H1 (cell line): Measurements from ENCODE around the gene SLC24A3. TPM values are rescaled to one million over a fixed set of nuclear protein-coding genes. Genes with fewer than 3 reads are reported as not detected.

Source experiments
- EZH2 ChIP-seq: fragments of 200-600 bp; sonication (generic); IDR thresholded peaks from 2 replicates; pipeline ENCODE4 v1.7.1; 2012; ENCODE audit warnings: low read depth, mild to moderate bottlenecking, moderate library complexity, low read length, inconsistent platforms; ENCODE audit not compliant: severe bottlenecking
- RBBP5 ChIP-seq: IDR thresholded peaks from 2 replicates; pipeline ENCODE4 v1.7.1; 2012; ENCODE audit warnings: low read depth, mild to moderate bottlenecking, inconsistent platforms, low read length, moderate library complexity, borderline replicate concordance
- SP4 ChIP-seq: IDR thresholded peaks from 2 replicates; pipeline ENCODE4 v1.6.1; 2012; ENCODE audit warnings: low read length, inconsistent platforms
- polyA plus RNA-seq, 7 experiments: library from polyadenylated mRNA; depleted of rRNA in 3 of 7; stranded (reverse) in 5 of 7; unstranded in 2 of 7; fragments of >200 nt in 5 of 7; fragments of 200-250 nt in 2 of 7; gene quantifications; 1 replicate in 5 of 7; 2 replicates in 1 of 7; 4 replicates in 1 of 7; pipeline versions ENCODE4 v1.2.1 to v1.2.3, GENCODE V29; 2011 to 2013; ENCODE audit warnings: missing spikeins in 2 of 7, mixed read lengths in 2 of 7
- total RNA-seq: library from RNA; stranded (reverse); fragmentation: NEBNext Ultra II Directional; extraction: Animal tissue kit (Norgen Biotek cat#: 25700); gene quantifications from 2 replicates; pipeline ENCODE4 v1.2.1, GENCODE V29; 2021

Gene SLC24A3
- total and polyA plus RNA-seq, 2 of the 8 experiments (the other 6 are each of a cell fraction or from before 2014, with no cell fraction given), result 4.5 to 6.3 TPM

- TF ChIP-seq RBBP5 (no peak), SP4 (no peak), EZH2 (no peak)
Measured at GRCh38 chr20:19746396-19746795, 534.0 kb downstream of the SLC24A3 start (continued).
